ENCODE results near the gene JUND. TPM values are rescaled to one million over a fixed set of nuclear protein-coding genes. Genes with fewer than 3 reads are reported as not detected.

The JUND gene
- total RNA-seq, 1 experiment from 2014 or later = 128 TPM

DNA sequence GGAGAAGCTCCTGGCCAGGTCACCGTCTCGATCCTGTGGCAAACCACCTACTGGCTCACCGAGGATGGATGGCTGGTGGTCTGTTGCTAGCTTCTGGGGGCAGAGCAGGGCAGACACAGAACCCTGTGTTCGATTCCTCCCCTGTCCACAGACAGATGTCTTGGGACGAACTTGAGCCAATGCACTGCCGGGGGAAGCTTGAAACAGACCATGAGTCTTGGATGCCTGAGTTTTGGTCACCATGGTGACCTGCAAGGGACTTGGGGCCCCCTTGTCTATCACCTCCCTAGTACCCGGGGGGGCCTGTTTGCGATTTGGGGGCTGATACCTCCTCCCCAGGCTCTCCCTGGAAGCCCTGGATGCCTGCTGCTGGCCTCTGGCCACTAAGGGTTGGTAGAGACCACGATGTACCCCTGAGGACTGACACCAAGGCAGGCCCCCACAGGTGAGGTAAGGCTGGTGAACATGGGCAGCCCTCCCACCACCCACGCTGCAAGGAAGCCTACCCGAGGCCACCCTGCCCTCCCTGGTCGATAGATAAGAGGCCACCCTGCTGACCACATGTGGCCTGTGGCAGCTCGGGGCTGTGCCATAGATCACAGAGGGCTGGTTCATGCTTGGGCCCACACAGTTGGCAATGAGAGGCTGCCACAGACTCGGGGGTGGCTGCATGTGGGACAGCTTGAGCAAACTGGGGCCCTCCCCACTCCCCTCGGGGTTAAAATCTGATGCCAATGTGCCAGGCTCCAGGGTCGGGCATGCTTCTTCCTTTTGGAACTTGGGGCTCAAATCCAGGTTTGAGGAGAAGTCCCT lies 17.9 kb downstream of the JUND start:
- no peak overlapping the region for H3K27ac ChIP-seq (ENCODE audit: low read depth, low read length, poor library complexity, severe bottlenecking)
- H3K4me1 ChIP-seq (ENCODE audit: insufficient read depth, low read length, poor library complexity, severe bottlenecking) = no peaks in the 10 kb centered on the region
- ChIA-PET CTCF (no interaction called here), POLR2A (ENCODE audit: low non-redundant PET) (no interaction called here)
- no TSS peak for BruUV-seq (replicated peaks)
- no peaks in the 10 kb centered on the region for H3K9me3 ChIP-seq (ENCODE audit: low read depth, low read length, poor library complexity, severe bottlenecking)
- no peak overlapping the region for H3K4me3 ChIP-seq (ENCODE audit: low read depth, low read length, poor library complexity, severe bottlenecking)
- H3K27me3 ChIP-seq (replicated peaks; ENCODE audit: insufficient read depth, low read depth, low read length, poor library complexity) = no peaks in the 10 kb centered on the region
- DNase-seq (ENCODE audit: low spot score) = no peak
- peaks cover 34% of the 10 kb centered on the region for H3K36me3 ChIP-seq (ENCODE audit: insufficient read depth, low read length, poor library complexity, severe bottlenecking)
- TF ChIP-seq EZH2 (IDR thresholded peaks at IDR 0.05; ENCODE audit: borderline replicate concordance, low read depth, low read length, poor library complexity, severe bottlenecking) = no peak
- TF ChIP-seq, protein P1, sequence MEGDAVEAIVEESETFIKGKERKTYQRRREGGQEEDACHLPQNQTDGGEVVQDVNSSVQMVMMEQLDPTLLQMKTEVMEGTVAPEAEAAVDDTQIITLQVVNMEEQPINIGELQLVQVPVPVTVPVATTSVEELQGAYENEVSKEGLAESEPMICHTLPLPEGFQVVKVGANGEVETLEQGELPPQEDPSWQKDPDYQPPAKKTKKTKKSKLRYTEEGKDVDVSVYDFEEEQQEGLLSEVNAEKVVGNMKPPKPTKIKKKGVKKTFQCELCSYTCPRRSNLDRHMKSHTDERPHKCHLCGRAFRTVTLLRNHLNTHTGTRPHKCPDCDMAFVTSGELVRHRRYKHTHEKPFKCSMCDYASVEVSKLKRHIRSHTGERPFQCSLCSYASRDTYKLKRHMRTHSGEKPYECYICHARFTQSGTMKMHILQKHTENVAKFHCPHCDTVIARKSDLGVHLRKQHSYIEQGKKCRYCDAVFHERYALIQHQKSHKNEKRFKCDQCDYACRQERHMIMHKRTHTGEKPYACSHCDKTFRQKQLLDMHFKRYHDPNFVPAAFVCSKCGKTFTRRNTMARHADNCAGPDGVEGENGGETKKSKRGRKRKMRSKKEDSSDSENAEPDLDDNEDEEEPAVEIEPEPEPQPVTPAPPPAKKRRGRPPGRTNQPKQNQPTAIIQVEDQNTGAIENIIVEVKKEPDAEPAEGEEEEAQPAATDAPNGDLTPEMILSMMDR (conservative IDR thresholded peaks at IDR 0.05; ENCODE audit: low read depth, low read length) = no peak
- intact Hi-C loops (cut with micrococcal nuclease; ENCODE audit: unreplicated experiment) = no loop called here

DNA sequence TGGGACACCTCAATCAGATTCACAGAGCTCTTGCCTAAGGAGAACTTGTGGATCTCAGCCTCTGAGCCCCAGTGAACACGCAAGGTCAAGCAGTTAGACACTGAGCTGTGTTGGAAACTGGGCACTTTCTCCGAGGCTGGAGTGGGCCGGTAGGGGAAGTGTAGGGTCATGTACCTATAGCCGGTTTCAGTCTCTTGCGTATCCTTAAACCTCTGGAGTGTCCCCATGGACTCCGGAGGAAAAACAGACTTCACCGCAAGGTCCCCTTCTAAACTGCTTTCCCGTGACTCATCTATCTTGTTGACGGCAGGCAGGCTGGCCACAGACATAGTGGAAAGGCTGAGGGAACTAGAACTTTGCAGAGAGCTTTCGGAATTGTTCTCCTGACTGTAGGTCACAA lies 18.5 kb downstream of the JUND start:
- H3K36me3 ChIP-seq (ENCODE audit: insufficient read depth, low read length, poor library complexity, severe bottlenecking) = peaks cover 28% of the 10 kb centered on the region
- no peaks in the 10 kb centered on the region for H3K9me3 ChIP-seq (ENCODE audit: low read depth, low read length, poor library complexity, severe bottlenecking)
- H3K27me3 ChIP-seq (replicated peaks; ENCODE audit: insufficient read depth, low read depth, low read length, poor library complexity) = no peaks in the 10 kb centered on the region
- no TSS peak for BruUV-seq (replicated peaks)
- no peak for TF ChIP-seq EZH2 (IDR thresholded peaks at IDR 0.05; ENCODE audit: borderline replicate concordance, low read depth, low read length, poor library complexity, severe bottlenecking)
- TF ChIP-seq, protein P1 (conservative IDR thresholded peaks at IDR 0.05; ENCODE audit: low read depth, low read length) = no peak
- intact Hi-C loops (cut with micrococcal nuclease; ENCODE audit: unreplicated experiment) = no loop called here
- POLR2A ChIA-PET (ENCODE audit: low non-redundant PET) = no interaction called here
- CTCF ChIA-PET = no interaction called here
- H3K4me1 ChIP-seq (ENCODE audit: insufficient read depth, low read length, poor library complexity, severe bottlenecking) = no peaks in the 10 kb centered on the region
- no peak for DNase-seq (ENCODE audit: low spot score)
- H3K27ac ChIP-seq (ENCODE audit: low read depth, low read length, poor library complexity, severe bottlenecking) = no peak overlapping the region
- H3K4me3 ChIP-seq (ENCODE audit: low read depth, low read length, poor library complexity, severe bottlenecking) = no peak overlapping the region

DNA sequence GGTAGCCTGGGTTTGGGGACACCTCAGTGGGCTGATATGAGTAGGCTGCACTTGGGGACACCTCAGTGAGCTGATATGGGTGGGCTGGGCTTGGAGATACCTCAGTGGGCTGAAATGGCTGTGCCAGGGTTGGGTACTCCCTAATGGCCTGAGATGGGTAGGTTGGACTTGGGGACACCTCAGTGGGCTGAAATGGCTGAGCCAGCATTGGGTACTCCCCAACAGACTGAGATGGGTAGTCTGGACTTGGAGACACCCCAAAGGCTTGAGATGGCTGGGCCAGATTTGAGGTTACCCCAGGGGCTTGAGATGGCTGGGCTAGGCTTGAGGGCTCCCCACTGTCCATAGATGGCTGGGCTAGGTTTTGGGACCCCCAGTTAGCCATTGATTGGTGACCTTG lies 19.3 kb downstream of the JUND start:
- Histone ChIP-seq H3K27me3 (replicated peaks; ENCODE audit: insufficient read depth, low read depth, low read length, poor library complexity) (no peaks in the 10 kb centered on the region), H3K4me3 (ENCODE audit: low read depth, low read length, poor library complexity, severe bottlenecking) (no peak overlapping the region), H3K36me3 (ENCODE audit: insufficient read depth, low read length, poor library complexity, severe bottlenecking) (peaks cover 25% of the 10 kb centered on the region), H3K27ac (ENCODE audit: low read depth, low read length, poor library complexity, severe bottlenecking) (no peak overlapping the region), H3K9me3 (ENCODE audit: low read depth, low read length, poor library complexity, severe bottlenecking) (no peaks in the 10 kb centered on the region), H3K4me1 (ENCODE audit: insufficient read depth, low read length, poor library complexity, severe bottlenecking) (no peaks in the 10 kb centered on the region)
- intact Hi-C loops (cut with micrococcal nuclease; ENCODE audit: unreplicated experiment) = no loop called here
- BruUV-seq (replicated peaks) = no TSS peak
- ChIA-PET POLR2A (ENCODE audit: low non-redundant PET) (no interaction called here), CTCF (no interaction called here)
- no peak for TF ChIP-seq EZH2 (IDR thresholded peaks at IDR 0.05; ENCODE audit: borderline replicate concordance, low read depth, low read length, poor library complexity, severe bottlenecking)
- TF ChIP-seq, protein P1 (conservative IDR thresholded peaks at IDR 0.05; ENCODE audit: low read depth, low read length) = no peak
- DNase-seq (ENCODE audit: low spot score) = no peak

Data from A673 (cell line).